Measurements from ENCODE around the gene NR6A1. TPM values are rescaled to one million over a fixed set of nuclear protein-coding genes. Genes with fewer than 3 reads are reported as not detected.

The NR6A1 gene
- total and polyA plus RNA-seq, 2 experiments from 2014 or later = 44.2 to 139 TPM

DNA sequence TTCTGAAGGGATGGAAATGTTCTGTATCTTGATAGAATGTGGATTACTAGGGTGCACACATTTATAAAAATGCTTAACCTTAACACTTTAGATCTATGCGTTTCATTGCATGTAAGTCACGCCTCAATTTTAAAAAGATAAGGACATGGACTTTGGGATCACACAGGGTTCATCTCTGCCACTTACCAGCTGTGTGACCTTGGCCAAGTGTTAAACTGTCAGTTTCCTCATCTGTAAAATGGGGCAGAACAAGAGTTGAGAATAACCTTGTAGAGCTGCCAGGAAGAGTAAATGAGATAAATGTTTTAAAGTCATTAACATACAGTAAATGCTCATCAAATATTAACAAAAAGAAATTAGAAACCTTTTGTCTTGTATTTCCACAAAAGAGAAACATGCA is 53.5 kb downstream of the NR6A1 start:
- DNase-seq (ENCODE audit: low spot score) (no peak), ATAC-seq (no peak)
- peaks cover 19% of the 10 kb centered on the region; the same call in 1 of the 2 replicates for H3K79me2 ChIP-seq (replicated peaks; ENCODE audit: insufficient read depth)
- no peak overlapping the region for H2AFZ ChIP-seq
- H3K9me2 ChIP-seq (ENCODE audit: insufficient read depth) = no peaks in the 10 kb centered on the region
- no peak overlapping the region for H3K4me3 Mint-ChIP-seq
- peaks cover 27% of the 10 kb centered on the region for H3K36me3 Mint-ChIP-seq (ENCODE audit: low read depth)
- no peak overlapping the region for H3K4me2 ChIP-seq
- no peak overlapping the region for H3K27ac ChIP-seq (ENCODE audit: low read depth)
- 0 out of 2 replicates have a peak, but pooled peaks cover 3% of the 10 kb centered on the region for H3F3A ChIP-seq (replicated peaks; ENCODE audit: low read depth)
- peaks cover 9% of the 10 kb centered on the region for H3K4me1 ChIP-seq (ENCODE audit: insufficient read depth)
- peaks cover 28% of the 10 kb centered on the region for H3K4me1 Mint-ChIP-seq
- no peaks in the 10 kb centered on the region for H3K36me3 ChIP-seq (ENCODE audit: insufficient read depth)
- no peaks in the 10 kb centered on the region for H3K27me3 Mint-ChIP-seq (ENCODE audit: insufficient read depth, low read depth, poor library complexity)
- no peaks in the 10 kb centered on the region for H3K27me3 ChIP-seq (ENCODE audit: insufficient read depth)
- no peaks in the 10 kb centered on the region for H3K9me3 Mint-ChIP-seq
- no peak for TF ChIP-seq NANOG (IDR thresholded peaks at IDR 0.05; ENCODE audit: borderline replicate concordance)
- no peak for TF ChIP-seq ZNF331 (CRISPR knock-in tag; IDR thresholded peaks at IDR 0.05; ENCODE audit: low read depth)
- TF ChIP-seq, protein P1, sequence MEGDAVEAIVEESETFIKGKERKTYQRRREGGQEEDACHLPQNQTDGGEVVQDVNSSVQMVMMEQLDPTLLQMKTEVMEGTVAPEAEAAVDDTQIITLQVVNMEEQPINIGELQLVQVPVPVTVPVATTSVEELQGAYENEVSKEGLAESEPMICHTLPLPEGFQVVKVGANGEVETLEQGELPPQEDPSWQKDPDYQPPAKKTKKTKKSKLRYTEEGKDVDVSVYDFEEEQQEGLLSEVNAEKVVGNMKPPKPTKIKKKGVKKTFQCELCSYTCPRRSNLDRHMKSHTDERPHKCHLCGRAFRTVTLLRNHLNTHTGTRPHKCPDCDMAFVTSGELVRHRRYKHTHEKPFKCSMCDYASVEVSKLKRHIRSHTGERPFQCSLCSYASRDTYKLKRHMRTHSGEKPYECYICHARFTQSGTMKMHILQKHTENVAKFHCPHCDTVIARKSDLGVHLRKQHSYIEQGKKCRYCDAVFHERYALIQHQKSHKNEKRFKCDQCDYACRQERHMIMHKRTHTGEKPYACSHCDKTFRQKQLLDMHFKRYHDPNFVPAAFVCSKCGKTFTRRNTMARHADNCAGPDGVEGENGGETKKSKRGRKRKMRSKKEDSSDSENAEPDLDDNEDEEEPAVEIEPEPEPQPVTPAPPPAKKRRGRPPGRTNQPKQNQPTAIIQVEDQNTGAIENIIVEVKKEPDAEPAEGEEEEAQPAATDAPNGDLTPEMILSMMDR (conservative IDR thresholded peaks at IDR 0.05; ENCODE audit: low read depth in 2 of 2) = no peak
- no peak for TF ChIP-seq EZH2 (IDR thresholded peaks at IDR 0.05; ENCODE audit: low read depth, unreplicated experiment)
- TF ChIP-seq ZNF114 (CRISPR knock-in tag; IDR thresholded peaks at IDR 0.05) = no peak
- no peak for TF ChIP-seq POLR2AphosphoS5 (IDR thresholded peaks at IDR 0.05; ENCODE audit: low read depth)
- no peak for TF ChIP-seq JUNB (IDR thresholded peaks at IDR 0.05; ENCODE audit: unreplicated experiment)
- no peak for TF ChIP-seq EZH2phosphoT487 (IDR thresholded peaks at IDR 0.05; ENCODE audit: unreplicated experiment)
- TF ChIP-seq, protein P2, sequence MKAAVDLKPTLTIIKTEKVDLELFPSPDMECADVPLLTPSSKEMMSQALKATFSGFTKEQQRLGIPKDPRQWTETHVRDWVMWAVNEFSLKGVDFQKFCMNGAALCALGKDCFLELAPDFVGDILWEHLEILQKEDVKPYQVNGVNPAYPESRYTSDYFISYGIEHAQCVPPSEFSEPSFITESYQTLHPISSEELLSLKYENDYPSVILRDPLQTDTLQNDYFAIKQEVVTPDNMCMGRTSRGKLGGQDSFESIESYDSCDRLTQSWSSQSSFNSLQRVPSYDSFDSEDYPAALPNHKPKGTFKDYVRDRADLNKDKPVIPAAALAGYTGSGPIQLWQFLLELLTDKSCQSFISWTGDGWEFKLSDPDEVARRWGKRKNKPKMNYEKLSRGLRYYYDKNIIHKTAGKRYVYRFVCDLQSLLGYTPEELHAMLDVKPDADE (IDR thresholded peaks at IDR 0.05) = no peak
- no peak overlapping the region for H3K4me3 ChIP-seq
- no peak overlapping the region for H3K27ac Mint-ChIP-seq
- no peaks in the 10 kb centered on the region; the same call in 1 of the 2 replicates for H4K20me1 ChIP-seq (replicated peaks; ENCODE audit: insufficient read depth)

DNA sequence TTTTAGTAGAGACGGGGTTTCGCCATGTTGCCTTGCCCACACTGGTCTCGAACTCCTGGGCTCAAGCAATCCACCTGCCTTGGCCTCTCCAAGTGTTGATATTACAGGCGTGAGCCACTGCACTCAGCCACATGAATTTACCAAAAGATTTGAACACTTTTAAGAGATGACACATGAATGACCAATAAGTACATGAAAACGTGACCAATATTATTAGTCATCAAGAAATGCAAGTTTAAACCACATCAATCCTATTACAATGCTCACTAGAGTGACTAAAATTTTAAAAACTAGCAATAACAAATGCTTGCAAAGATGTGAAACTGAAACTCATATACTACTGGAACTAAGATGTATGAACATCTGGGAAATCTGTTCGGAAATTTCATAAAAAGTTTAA is 54.3 kb downstream of the NR6A1 start:
- no peaks in the 10 kb centered on the region for H3K27me3 Mint-ChIP-seq (ENCODE audit: insufficient read depth, low read depth, poor library complexity)
- Histone ChIP-seq H2AFZ (no peak overlapping the region), H3F3A (replicated peaks; ENCODE audit: low read depth) (0 out of 2 replicates have a peak, but pooled peaks cover 3% of the 10 kb centered on the region), H3K4me1 (ENCODE audit: insufficient read depth) (peaks cover 9% of the 10 kb centered on the region), H3K27ac (ENCODE audit: low read depth) (no peak overlapping the region), H3K36me3 (ENCODE audit: insufficient read depth) (no peaks in the 10 kb centered on the region), H3K4me3 (no peak overlapping the region), H3K27me3 (ENCODE audit: insufficient read depth) (no peaks in the 10 kb centered on the region), H3K4me2 (no peak overlapping the region), H4K20me1 (replicated peaks; ENCODE audit: insufficient read depth) (no peaks in the 10 kb centered on the region), H3K79me2 (replicated peaks; ENCODE audit: insufficient read depth) (peaks cover 19% of the 10 kb centered on the region; the same call in 1 of the 2 replicates), H3K9me2 (ENCODE audit: insufficient read depth) (no peaks in the 10 kb centered on the region)
- H3K9me3 Mint-ChIP-seq = no peaks in the 10 kb centered on the region
- H3K27ac Mint-ChIP-seq = no peak overlapping the region; the same call in 1 of the 2 replicates
- peaks cover 24% of the 10 kb centered on the region for H3K4me1 Mint-ChIP-seq
- DNase-seq (ENCODE audit: low spot score) = no peak
- H3K4me3 Mint-ChIP-seq = no peak overlapping the region
- H3K36me3 Mint-ChIP-seq (ENCODE audit: low read depth) = peaks cover 27% of the 10 kb centered on the region
- no peak for ATAC-seq
- TF ChIP-seq, protein P2 (IDR thresholded peaks at IDR 0.05) = no peak
- TF ChIP-seq JUNB (IDR thresholded peaks at IDR 0.05; ENCODE audit: unreplicated experiment) (no peak), ZNF114 (CRISPR knock-in tag; IDR thresholded peaks at IDR 0.05) (no peak), NANOG (IDR thresholded peaks at IDR 0.05; ENCODE audit: borderline replicate concordance) (no peak)
- TF ChIP-seq, protein P3, sequence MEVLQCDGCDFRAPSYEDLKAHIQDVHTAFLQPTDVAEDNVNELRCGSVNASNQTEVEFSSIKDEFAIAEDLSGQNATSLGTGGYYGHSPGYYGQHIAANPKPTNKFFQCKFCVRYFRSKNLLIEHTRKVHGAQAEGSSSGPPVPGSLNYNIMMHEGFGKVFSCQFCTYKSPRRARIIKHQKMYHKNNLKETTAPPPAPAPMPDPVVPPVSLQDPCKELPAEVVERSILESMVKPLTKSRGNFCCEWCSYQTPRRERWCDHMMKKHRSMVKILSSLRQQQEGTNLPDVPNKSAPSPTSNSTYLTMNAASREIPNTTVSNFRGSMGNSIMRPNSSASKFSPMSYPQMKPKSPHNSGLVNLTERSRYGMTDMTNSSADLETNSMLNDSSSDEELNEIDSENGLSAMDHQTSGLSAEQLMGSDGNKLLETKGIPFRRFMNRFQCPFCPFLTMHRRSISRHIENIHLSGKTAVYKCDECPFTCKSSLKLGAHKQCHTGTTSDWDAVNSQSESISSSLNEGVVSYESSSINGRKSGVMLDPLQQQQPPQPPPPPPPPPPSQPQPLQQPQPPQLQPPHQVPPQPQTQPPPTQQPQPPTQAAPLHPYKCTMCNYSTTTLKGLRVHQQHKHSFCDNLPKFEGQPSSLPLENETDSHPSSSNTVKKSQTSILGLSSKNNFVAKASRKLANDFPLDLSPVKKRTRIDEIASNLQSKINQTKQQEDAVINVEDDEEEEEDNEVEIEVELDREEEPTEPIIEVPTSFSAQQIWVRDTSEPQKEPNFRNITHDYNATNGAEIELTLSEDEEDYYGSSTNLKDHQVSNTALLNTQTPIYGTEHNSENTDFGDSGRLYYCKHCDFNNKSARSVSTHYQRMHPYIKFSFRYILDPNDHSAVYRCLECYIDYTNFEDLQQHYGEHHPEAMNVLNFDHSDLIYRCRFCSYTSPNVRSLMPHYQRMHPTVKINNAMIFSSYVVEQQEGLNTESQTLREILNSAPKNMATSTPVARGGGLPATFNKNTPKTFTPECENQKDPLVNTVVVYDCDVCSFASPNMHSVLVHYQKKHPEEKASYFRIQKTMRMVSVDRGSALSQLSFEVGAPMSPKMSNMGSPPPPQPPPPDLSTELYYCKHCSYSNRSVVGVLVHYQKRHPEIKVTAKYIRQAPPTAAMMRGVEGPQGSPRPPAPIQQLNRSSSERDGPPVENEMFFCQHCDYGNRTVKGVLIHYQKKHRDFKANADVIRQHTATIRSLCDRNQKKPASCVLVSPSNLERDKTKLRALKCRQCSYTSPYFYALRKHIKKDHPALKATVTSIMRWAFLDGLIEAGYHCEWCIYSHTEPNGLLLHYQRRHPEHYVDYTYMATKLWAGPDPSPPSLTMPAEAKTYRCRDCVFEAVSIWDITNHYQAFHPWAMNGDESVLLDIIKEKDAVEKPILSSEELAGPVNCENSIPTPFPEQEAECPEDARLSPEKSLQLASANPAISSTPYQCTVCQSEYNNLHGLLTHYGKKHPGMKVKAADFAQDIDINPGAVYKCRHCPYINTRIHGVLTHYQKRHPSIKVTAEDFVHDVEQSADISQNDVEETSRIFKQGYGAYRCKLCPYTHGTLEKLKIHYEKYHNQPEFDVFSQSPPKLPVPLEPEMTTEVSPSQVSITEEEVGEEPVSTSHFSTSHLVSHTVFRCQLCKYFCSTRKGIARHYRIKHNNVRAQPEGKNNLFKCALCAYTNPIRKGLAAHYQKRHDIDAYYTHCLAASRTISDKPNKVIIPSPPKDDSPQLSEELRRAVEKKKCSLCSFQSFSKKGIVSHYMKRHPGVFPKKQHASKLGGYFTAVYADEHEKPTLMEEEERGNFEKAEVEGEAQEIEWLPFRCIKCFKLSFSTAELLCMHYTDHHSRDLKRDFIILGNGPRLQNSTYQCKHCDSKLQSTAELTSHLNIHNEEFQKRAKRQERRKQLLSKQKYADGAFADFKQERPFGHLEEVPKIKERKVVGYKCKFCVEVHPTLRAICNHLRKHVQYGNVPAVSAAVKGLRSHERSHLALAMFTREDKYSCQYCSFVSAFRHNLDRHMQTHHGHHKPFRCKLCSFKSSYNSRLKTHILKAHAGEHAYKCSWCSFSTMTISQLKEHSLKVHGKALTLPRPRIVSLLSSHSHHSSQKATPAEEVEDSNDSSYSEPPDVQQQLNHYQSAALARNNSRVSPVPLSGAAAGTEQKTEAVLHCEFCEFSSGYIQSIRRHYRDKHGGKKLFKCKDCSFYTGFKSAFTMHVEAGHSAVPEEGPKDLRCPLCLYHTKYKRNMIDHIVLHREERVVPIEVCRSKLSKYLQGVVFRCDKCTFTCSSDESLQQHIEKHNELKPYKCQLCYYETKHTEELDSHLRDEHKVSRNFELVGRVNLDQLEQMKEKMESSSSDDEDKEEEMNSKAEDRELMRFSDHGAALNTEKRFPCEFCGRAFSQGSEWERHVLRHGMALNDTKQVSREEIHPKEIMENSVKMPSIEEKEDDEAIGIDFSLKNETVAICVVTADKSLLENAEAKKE (CRISPR knock-in tag; IDR thresholded peaks at IDR 0.05) = no peak
